Measurements from ENCODE around the gene PI4KA. TPM values are rescaled to one million over a fixed set of nuclear protein-coding genes. Genes with fewer than 3 reads are reported as not detected.

PI4KA gene
- 44.1 and 49.8 TPM in 2 replicates for total RNA-seq

DNA sequence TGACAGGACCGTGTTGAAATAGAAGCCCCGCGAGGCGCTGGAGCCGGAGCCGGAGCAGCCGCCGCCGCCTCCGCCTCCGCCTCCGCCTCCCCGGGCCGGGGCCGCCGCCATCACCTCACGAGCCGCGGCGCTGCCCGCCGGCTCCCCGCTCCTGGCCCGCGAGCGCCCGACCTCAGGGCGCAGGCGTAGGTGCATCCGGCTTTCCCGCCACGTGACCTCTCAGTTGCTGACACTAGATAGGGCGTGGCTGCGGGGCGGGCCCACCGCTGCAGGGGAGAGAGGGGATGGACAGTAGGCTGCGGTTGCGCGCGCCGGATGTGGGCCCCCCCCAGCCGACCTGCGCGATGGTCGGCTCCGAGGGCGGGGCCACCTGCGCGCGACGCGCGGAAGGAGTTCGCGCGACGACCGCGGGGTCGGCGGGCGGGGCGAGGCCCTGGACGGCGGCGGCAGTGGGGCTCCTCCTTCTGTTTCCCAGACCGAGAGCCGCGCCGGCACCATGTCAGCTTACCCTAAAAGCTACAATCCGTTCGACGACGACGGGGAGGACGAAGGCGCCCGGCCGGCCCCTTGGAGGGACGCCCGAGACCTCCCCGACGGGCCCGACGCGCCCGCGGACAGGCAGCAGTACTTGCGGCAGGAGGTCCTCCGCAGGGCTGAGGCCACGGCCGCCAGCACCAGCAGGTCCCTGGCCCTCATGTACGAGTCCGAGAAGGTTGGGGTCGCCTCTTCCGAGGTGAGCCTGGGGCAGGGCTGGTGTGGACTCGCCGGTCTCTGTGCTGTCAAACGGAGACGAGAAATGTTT lies at the start of gene PI4KA, which contains the start of gene SNAP29:
Gene PI4KA (minus strand): TSS at position 197 of the 802 bp plus-strand sequence. CDS start 86 bp downstream, at position 111.
Gene SNAP29 (plus strand): TSS at position 393 of the 802 bp plus-strand sequence. CDS start 104 bp downstream, at position 497.

DNA sequence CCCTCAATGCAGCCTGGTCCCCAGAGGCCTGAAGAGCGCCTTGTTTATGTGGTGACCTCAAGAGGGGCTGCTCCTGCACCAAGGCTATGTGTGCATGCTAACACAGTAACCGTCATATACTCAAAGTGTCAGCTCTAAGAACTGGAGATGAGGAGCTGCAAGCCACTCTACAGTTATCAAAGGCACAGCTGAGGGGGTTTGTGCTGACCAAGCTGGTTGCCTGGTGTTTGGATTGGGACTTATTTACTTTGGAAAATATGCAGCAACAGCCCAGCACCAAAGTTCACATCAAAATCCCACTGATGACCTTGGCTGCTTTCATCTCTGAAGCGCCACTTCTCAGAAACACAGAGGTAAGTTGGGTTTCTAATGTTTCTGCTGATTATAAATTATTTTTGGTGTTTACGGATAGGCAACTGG lies 84.8 kb downstream of the PI4KA start, which contains the start of gene SERPIND1:
Gene SERPIND1 (plus strand): TSS at position 321 of the 420 bp plus-strand sequence. CDS start 5,200 bp downstream, outside the sequence.

Other genes starting within 250 kb of the PI4KA start
- 1.5 and 2.3 TPM in 2 replicates for gene SERPIND1, start 84.7 kb downstream of the PI4KA start, total RNA-seq
- gene SNAP29, start 196 bp upstream of the PI4KA start, total RNA-seq = 14.2 and 16.1 TPM in 2 replicates
- 63.7 and 64.0 TPM in 2 replicates for gene CRKL, start 58.6 kb upstream of the PI4KA start, total RNA-seq
- not detected in 2 replicates for gene AIFM3, start 108.4 kb upstream of the PI4KA start, total RNA-seq
- gene LZTR1, start 123.5 kb upstream of the PI4KA start, total RNA-seq = 43.8 and 49.4 TPM in 2 replicates
- 13.6 and 14.4 TPM in 2 replicates for gene THAP7, start 143.3 kb upstream of the PI4KA start, total RNA-seq
- under 0.01 and 0.22 TPM in 2 replicates for gene P2RX6, start 156.4 kb upstream of the PI4KA start, total RNA-seq
- gene SLC7A4, start 173.8 kb upstream of the PI4KA start, total RNA-seq = not detected in 2 replicates
- not detected in 2 replicates for gene LRRC74B, start 187.1 kb upstream of the PI4KA start, total RNA-seq

Measured in thoracic aorta endothelial cell (primary cell).